HFF-Myc (cell line): ENCODE measurements around the gene CLASP1.

Experiments
- DNase-seq: peaks from one replicate; pipeline ENCODE4 v3.0.0-alpha.2; 2011; ENCODE audit warnings: low read depth; ENCODE audit errors: extremely low read depth
- H3K4me3 ChIP-seq: replicated peaks from 2 replicates; pipeline ENCODE4 v1.5.1; 2011; ENCODE audit warnings: low read depth, mild to moderate bottlenecking, control low read depth, low read length
- CTCF ChIP-seq: IDR thresholded peaks from 2 replicates; pipeline ENCODE4 v1.5.1; 2012; ENCODE audit warnings: mild to moderate bottlenecking, low read depth, low read length, control low read depth; ENCODE audit errors: missing control alignments

The CLASP1 gene

GRCh38 chr2:121690095-121690494, 40.8 kb upstream of the CLASP1 start:
- no peak overlapping the region for H3K4me3 ChIP-seq
- DNase-seq: no peak
- no peak for TF ChIP-seq CTCF

GRCh38 chr2:121689356-121689755, 40.1 kb upstream of the CLASP1 start:
- DNase-seq: peak; percentile 72
- peak; percentile 53 for TF ChIP-seq CTCF
- H3K4me3 ChIP-seq: no peak overlapping the region

- DNase-seq: no peak
- no peak overlapping the region for H3K4me3 ChIP-seq
- no peak for TF ChIP-seq CTCF
Measured at GRCh38 chr2:121688820-121689219, 39.6 kb upstream of the CLASP1 start.

- TF ChIP-seq CTCF: no peak
- no peak for DNase-seq
- no peak overlapping the region for H3K4me3 ChIP-seq
Measured at GRCh38 chr2:121686902-121687301, 37.6 kb upstream of the CLASP1 start.

- no peak for DNase-seq
- H3K4me3 ChIP-seq: no peak overlapping the region
- TF ChIP-seq CTCF: no peak
Measured at GRCh38 chr2:121686218-121686617, 37.0 kb upstream of the CLASP1 start.

GRCh38 chr2:121682396-121683298, 33.4 kb upstream of the CLASP1 start:
- no peak for DNase-seq
- no peak overlapping the region for H3K4me3 ChIP-seq
- TF ChIP-seq CTCF: no peak
